Measurements from ENCODE around the gene FRMPD4.
"Not testable (repeated sequence)": the region's sequence is repeated elsewhere in the genome, so short reads cannot be mapped to it uniquely, and the experiment has no call there.

The FRMPD4 gene

GRCh38 chrX:12138361-12139313 lies at the start of gene FRMPD4:
Gene FRMPD4 (plus strand): TSS chrX:12138473. CDS start chrX:12138972, 499 bp downstream.
- no peak for DNase-seq

- no peak for DNase-seq
Observed at GRCh38 chrX:12089740-12090139, 48.5 kb upstream of the FRMPD4 start.

- DNase-seq = no peak
Observed at GRCh38 chrX:12113321-12113720, 25.0 kb upstream of the FRMPD4 start.

- DNase-seq = no peak
Observed at GRCh38 chrX:12115377-12115776, 22.9 kb upstream of the FRMPD4 start.

- DNase-seq = no peak
Observed at GRCh38 chrX:12118134-12118533, 20.1 kb upstream of the FRMPD4 start.

- no peak for DNase-seq
Observed at GRCh38 chrX:12128017-12128416, 10.3 kb upstream of the FRMPD4 start.

GRCh38 chrX:12137951-12138360 lies 317 bp upstream of the FRMPD4 start:
- no peak for DNase-seq

- DNase-seq = no peak
Observed at GRCh38 chrX:12139934-12140611, 1.8 kb downstream of the FRMPD4 start.

- DNase-seq = no peak
Observed at GRCh38 chrX:12141511-12141910, 3.2 kb downstream of the FRMPD4 start.

GRCh38 chrX:12142661-12143060 lies 4.4 kb downstream of the FRMPD4 start:
- DNase-seq = no peak

GRCh38 chrX:12145402-12145801 lies 7.1 kb downstream of the FRMPD4 start:
- no peak for DNase-seq

- no peak for DNase-seq
Observed at GRCh38 chrX:12149670-12150407, 11.6 kb downstream of the FRMPD4 start.

GRCh38 chrX:12153317-12153716 lies 15.0 kb downstream of the FRMPD4 start:
- no peak for DNase-seq

- no peak for DNase-seq
Observed at GRCh38 chrX:12153741-12154140, 15.5 kb downstream of the FRMPD4 start.

- no peak for DNase-seq
Observed at GRCh38 chrX:12159799-12160198, 21.5 kb downstream of the FRMPD4 start.

- DNase-seq = no peak
Observed at GRCh38 chrX:12162420-12162819, 24.1 kb downstream of the FRMPD4 start.

- DNase-seq = not testable (repeated sequence)
Observed at GRCh38 chrX:12164180-12164579, 25.9 kb downstream of the FRMPD4 start.

- no peak for DNase-seq
Observed at GRCh38 chrX:12170755-12171154, 32.5 kb downstream of the FRMPD4 start.

- DNase-seq = no peak
Observed at GRCh38 chrX:12174358-12174757, 36.1 kb downstream of the FRMPD4 start.

GRCh38 chrX:12197030-12197429 lies 58.8 kb downstream of the FRMPD4 start:
- no peak for DNase-seq

GRCh38 chrX:12206413-12206812 lies 68.1 kb downstream of the FRMPD4 start:
- no peak for DNase-seq

GRCh38 chrX:12210196-12210815 lies 72.0 kb downstream of the FRMPD4 start:
- no peak for DNase-seq

GRCh38 chrX:12210971-12211370 lies 72.7 kb downstream of the FRMPD4 start:
- DNase-seq = no peak
